DND-41 (cell line): Measurements from ENCODE around the gene VIL1.

Experiments
- CTCF ChIP-seq: IDR thresholded peaks from 2 replicates; pipeline ENCODE4 v1.5.1; 2012; ENCODE audit warnings: borderline replicate concordance, low read length, moderate library complexity, mild to moderate bottlenecking; ENCODE audit not compliant: poor library complexity, severe bottlenecking; ENCODE audit errors: extremely low read depth
- EZH2 ChIP-seq: IDR thresholded peaks from 3 replicates; pipeline ENCODE4 v1.6.1; 2012; ENCODE audit warnings: borderline replicate concordance, low read depth, mild to moderate bottlenecking, moderate library complexity, low read length, inconsistent platforms; ENCODE audit not compliant: severe bottlenecking

- no peak for TF ChIP-seq EZH2
- no peak for TF ChIP-seq CTCF
Observed at GRCh38 chr2:218418321-218418716, 604 bp upstream of the VIL1 start.
